ENCODE results near the gene ABI3. TPM values are rescaled to one million over a fixed set of nuclear protein-coding genes. Genes with fewer than 3 reads are reported as not detected.
A peak's percentile ranks its signal among the peaks of the same experiment; 100 is the strongest.

Gene ABI3
- total and polyA plus RNA-seq, 9 of the 15 experiments (the other 6 are each of a cell fraction or from before 2014, with no cell fraction given) = not detected

DNA sequence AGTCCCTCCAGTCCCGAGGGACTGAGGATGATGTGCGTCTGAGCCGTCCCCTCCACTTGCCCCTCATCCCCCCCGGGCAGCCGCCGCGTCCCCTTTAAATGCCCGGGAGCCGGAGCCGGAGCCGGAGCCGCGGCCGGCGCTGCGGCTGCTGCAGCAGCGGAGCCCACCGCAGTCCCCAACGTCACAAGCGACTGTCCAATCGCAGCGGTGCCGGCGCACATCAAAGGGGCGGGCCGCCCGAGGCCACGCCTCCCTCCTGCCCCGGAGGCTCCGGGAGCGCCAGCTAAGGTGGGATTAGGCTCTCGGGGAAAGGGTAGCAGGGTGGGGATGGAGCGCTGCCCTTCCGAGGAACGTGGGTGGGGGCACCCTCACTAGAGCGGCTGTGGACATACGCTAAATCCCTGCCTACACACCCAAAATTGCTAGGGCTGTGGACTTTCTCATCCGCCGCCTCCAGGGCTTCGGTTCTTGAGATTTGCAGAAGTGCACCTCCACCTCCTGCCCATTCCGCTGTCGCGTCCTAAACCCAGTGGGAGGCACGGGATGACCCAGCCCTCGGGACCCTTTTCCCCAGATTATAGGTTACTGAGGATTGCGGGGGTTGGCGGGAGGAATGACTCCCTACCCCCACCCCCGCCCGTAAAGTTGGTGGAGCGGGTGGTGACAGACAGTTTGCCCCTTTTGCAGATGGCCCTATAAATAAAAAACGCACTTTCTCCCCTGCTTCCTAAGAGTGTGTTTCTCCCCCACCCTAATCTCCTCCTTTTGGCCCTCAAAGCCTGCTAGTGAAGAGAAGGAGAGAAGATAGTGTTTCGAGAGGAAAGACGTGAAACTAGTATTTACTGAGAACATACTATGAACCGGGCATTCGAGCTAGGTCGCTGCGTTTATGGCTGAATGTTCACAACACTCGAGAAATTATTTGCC, 20.4 kb downstream of the ABI3 start, which contains the start of gene PHOSPHO1:
Gene PHOSPHO1, minus strand, starts transcription at position 152 of the 927 bp plus-strand sequence. CDS start 4,096 bp downstream, outside the sequence.
- peaks cover 0 to 27% of the 10 kb centered on the region in 2 experiments; a peak in 2 of 5 replicates for H3K27me3 ChIP-seq (ENCODE audit: control insufficient read depth in 2 of 2, insufficient read depth in 2 of 2, low read length in 2 of 2)
- H3K4me1 ChIP-seq (replicated peaks in 1 of 2; ENCODE audit: control insufficient read depth in 2 of 2, insufficient read depth in 2 of 2, low read length in 2 of 2) = peaks cover 5 to 17% of the 10 kb centered on the region in 2 experiments; a peak in 4 of 5 replicates
- no peaks in the 10 kb centered on the region for H3K36me3 ChIP-seq (ENCODE audit: control insufficient read depth, insufficient read depth, low read length)
- no peaks in the 10 kb centered on the region for H3K79me2 ChIP-seq (ENCODE audit: control insufficient read depth, insufficient read depth, low read length)
- no peaks in the 10 kb centered on the region; the same call in 1 of the 2 replicates for H3K9me3 ChIP-seq (replicated peaks; ENCODE audit: control insufficient read depth, insufficient read depth, low read depth, low read length)
- ATAC-seq (peak; percentile 98), DNase-seq (ENCODE audit: extremely low read depth in 1 of 4, low spot score in 3 of 4) (peak; percentile 88 to 98 (median 96)), FAIRE-seq (peak; percentile 32)
- intact Hi-C loops (cut with micrococcal nuclease) (no loop called here), in situ Hi-C loops (cut with MboI) (no loop called here)
- BruUV-seq (replicated peaks) = no TSS peak
- peak within 1 kb of the TSS; percentile 37 to 91; a peak in 3 of 4 replicates for H3K9ac ChIP-seq (ENCODE audit: insufficient read depth in 1 of 2, low read depth in 2 of 2, low read length in 2 of 2)
- 3% methylated on average over 56 of the region's 58 CpGs for WGBS (ENCODE audit: insufficient coverage, low coverage, missing lambda C conversion rate)
- ChIA-PET POLR2A (interaction anchor here (0.6 to 0.9 kb wide), 3 partner anchors 12 to 495 kb away, joined by 3 to 4 read pairs (median 3); no protein-coding TSS in a partner anchor), CTCF (ENCODE audit: low intra/inter-chr PET ratio) (no interaction called here)
- H2AFZ ChIP-seq (ENCODE audit: low read depth, low read length) = peak within 1 kb of the TSS; percentile 95
- no peaks in the 10 kb centered on the region for H4K20me1 ChIP-seq (replicated peaks; ENCODE audit: control insufficient read depth, insufficient read depth, low read length)
- H3K4me2 ChIP-seq (ENCODE audit: insufficient read depth, low read length) = peak within 1 kb of the TSS; percentile 95
- no peak within 1 kb of the TSS for H3K27ac ChIP-seq (ENCODE audit: extremely low read depth, low read depth, low read length)
- peak within 1 kb of the TSS; percentile 65 for H3K4me3 ChIP-seq
- no peaks in the 10 kb centered on the region for H3K9me1 ChIP-seq (ENCODE audit: control insufficient read depth, insufficient read depth, low read length)
- TF ChIP-seq, protein P1, sequence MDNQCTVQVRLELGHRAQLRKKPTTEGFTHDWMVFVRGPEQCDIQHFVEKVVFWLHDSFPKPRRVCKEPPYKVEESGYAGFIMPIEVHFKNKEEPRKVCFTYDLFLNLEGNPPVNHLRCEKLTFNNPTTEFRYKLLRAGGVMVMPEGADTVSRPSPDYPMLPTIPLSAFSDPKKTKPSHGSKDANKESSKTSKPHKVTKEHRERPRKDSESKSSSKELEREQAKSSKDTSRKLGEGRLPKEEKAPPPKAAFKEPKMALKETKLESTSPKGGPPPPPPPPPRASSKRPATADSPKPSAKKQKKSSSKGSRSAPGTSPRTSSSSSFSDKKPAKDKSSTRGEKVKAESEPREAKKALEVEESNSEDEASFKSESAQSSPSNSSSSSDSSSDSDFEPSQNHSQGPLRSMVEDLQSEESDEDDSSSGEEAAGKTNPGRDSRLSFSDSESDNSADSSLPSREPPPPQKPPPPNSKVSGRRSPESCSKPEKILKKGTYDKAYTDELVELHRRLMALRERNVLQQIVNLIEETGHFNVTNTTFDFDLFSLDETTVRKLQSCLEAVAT (IDR thresholded peaks at IDR 0.05) = no peak
- TF ChIP-seq SMAD4 (CRISPR knock-in tag; conservative IDR thresholded peaks at IDR 0.05) = no peak
- no peak for TF ChIP-seq ZNF507 (tag; conservative IDR thresholded peaks at IDR 0.05)
- TF ChIP-seq TAF15 (IDR thresholded peaks at IDR 0.05; ENCODE audit: low read depth, low read length) = no peak
- no peak for TF ChIP-seq ZFP30 (CRISPR knock-in tag; IDR thresholded peaks at IDR 0.05; ENCODE audit: borderline replicate concordance)
- TF ChIP-seq PCBP2 (IDR thresholded peaks at IDR 0.05; ENCODE audit: low read depth, low read length, poor library complexity, severe bottlenecking) = no peak
- TF ChIP-seq DACH1 (IDR thresholded peaks at IDR 0.05; ENCODE audit: partially characterized antibody) = no peak
- no peak for TF ChIP-seq PCBP1 (IDR thresholded peaks at IDR 0.05; ENCODE audit: low read depth, low read length, poor library complexity, severe bottlenecking)
- TF ChIP-seq GATAD2B (IDR thresholded peaks at IDR 0.05; ENCODE audit: borderline replicate concordance) = no peak
- TF ChIP-seq CREB1 (IDR thresholded peaks at IDR 0.05) = peak; percentile 43
- peak; percentile 71 for TF ChIP-seq CREB1 (CRISPR knock-in tag; IDR thresholded peaks at IDR 0.05)
- peak; percentile 39 for TF ChIP-seq KDM5B (IDR thresholded peaks at IDR 0.05; ENCODE audit: insufficient replicate concordance, low read depth, low read length)
- TF ChIP-seq, protein P2, sequence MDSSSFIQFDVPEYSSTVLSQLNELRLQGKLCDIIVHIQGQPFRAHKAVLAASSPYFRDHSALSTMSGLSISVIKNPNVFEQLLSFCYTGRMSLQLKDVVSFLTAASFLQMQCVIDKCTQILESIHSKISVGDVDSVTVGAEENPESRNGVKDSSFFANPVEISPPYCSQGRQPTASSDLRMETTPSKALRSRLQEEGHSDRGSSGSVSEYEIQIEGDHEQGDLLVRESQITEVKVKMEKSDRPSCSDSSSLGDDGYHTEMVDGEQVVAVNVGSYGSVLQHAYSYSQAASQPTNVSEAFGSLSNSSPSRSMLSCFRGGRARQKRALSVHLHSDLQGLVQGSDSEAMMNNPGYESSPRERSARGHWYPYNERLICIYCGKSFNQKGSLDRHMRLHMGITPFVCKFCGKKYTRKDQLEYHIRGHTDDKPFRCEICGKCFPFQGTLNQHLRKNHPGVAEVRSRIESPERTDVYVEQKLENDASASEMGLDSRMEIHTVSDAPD (CRISPR knock-in tag; IDR thresholded peaks at IDR 0.05) = no peak
- TF ChIP-seq POU5F1 (IDR thresholded peaks at IDR 0.05; ENCODE audit: borderline replicate concordance, low read depth, low read length, partially characterized antibody) = no peak
- TF ChIP-seq, protein P3, sequence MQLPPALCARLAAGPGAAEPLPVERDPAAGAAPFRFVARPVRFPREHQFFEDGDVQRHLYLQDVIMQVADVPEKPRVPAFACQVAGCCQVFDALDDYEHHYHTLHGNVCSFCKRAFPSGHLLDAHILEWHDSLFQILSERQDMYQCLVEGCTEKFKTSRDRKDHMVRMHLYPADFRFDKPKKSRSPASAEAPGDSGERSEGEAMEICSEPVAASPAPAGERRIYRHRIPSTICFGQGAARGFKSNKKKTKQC (CRISPR knock-in tag; IDR thresholded peaks at IDR 0.05) = no peak
- no peak for TF ChIP-seq YY1 (IDR thresholded peaks at IDR 0.05; ENCODE audit: borderline replicate concordance in 1 of 3, control insufficient read depth in 1 of 3, extremely low read depth in 1 of 3, insufficient read depth in 3 of 3, insufficient read length in 1 of 3, insufficient replicate concordance in 2 of 3, low read depth in 1 of 3, low read length in 2 of 3)

Measured in K562 (cell line).